HG03558 (cell line): Measurements from ENCODE around the gene FOXN3.

Experiments used
- ATAC-seq: cut with Tn5 transposase; IDR thresholded peaks from one replicate; pipeline ENCODE4 v1.9.1; 2021; ENCODE audit warnings: moderate number of reproducible peaks; ENCODE audit not compliant: unreplicated experiment; ENCODE audit errors: extremely low read depth

The FOXN3 gene

DNA sequence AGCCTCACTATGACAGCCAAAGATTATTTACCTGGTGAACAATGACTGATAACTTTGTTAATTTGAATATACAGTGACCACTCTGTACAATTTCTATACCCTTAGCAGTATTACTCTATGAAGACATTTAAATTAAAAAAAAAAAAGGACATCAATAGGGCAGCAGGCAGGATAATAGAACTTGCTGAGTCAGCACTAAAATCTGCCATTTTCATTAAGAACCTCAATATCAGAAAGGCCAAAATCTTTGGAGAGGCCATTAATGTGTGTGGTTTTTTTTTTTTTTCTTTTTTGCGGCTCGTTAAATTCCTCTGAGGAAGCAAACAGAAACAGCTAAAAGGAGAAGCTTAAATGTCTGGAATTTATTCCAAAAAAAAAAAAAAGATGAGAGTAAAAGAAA is 73.7 kb downstream of the FOXN3 start:
- no peak for ATAC-seq

DNA sequence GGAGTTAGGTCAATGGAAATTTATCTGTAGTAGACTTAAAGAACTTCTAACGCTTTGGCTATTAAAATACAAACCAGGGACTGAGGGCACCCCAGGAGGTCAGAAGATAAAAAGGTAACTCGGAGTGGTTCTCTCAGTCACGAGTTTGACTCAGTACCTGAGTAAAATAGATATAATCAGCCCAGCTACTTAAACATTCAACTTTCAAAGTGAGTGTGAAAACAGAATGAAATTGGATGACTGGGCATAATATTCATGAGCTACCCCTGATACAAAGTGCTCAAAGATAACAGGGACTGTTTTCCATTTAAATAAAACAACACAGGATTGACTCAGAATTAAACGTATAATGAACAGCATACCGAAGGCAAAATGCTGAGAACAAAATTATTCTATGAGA is 75.0 kb downstream of the FOXN3 start:
- ATAC-seq = no peak

DNA sequence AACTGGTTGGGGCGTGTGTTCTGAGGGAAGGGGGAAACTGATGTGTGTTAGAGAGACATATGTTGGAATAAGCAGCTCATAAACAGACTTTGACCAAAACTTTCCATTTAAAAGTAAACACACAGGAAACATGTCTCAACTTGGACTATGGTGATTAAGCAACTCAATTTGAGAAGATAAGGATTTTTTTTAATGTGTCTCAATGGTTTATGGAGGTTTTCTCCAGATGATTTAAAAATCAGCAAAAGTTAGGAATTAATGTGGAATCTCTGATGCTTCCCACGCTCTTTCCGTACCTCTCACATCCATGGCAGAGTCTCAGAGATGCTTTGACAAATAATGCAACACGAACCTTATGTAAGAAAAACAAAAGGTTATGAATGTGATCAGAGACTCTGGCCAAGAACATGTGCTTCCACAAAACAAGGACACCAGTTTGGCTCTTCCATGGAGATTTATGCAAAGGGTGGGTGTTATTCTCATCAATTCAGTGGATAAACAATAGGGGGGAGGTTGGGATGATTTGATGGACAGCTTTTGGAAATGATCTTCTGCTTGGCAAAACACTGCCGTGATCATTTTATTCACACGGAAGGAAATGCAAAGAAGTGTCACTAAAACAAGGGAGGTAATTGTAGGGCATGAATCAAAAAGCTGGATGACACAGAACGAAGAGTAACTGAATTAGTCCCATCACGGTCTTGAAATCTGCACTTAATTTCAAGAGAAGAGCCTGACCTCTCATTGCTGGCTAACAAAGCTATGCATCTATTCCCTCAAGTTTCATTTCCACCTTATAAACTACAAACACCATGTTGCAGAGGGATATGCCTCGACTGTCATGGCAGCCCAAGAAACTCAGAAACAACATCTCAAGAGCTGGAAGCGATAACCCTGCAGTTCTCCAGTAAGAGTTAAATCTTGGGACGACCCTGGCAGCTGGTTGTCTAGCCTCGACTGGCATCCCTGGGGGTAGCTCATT is 76.5 kb downstream of the FOXN3 start:
- no peak for ATAC-seq

DNA sequence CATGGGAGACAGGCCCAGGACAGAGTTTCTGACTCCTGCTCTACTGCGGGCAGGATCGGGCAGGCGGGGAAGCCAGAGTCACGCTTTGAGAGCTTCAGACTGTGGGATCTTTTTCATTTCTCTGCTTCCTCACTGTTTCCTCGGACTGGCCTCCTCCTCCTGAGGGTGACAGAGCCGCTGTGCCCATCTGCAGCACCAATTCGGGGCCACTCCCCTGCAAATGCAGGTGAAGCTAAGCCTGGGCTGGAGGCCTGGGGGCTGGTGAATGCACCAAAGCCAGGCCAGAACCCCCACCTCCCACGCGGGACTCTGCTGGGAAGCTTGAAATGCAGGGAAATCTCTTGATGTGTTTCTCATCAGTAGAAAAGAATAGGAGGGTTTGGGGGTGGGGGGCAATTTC is 77.5 kb downstream of the FOXN3 start:
- ATAC-seq = no peak

DNA sequence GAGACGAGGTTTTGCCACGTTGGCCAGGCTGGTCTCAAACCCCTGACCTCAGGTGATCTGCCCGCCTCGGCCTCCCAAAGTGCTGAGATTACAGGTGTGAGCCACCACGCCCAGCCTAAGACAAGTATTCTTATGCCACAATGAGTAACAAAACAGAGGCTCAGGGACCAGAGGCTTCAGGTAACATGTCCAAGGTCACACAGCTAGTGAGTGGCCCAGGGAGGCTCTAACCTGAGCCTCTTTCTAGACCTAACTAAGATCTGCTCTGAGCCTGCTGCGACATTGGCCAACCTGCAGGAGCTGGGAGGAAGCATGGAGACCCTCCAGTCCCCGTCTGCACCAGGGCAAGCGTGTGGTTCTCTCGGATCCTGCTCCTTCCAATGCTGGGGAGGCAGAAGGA is 77.9 kb downstream of the FOXN3 start:
- ATAC-seq = no peak

DNA sequence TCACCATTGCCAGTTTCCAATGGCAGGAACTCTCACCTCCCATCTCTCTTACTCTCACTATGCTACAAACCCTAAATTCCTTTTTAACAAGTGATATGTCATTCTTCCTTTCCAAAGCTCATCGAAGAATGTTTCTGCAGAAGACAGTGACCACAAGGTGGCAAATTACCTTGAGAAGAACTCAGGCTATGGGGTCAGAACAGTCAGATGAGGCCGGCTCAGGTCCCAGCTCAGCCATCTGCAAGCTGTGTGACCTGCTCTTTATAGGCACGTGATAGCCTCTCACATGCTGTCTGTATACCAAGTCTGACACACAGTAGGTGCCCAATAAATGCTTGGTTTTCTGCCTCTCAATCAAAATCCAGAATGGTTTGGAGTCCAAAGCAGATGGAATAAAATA is 80.7 kb downstream of the FOXN3 start:
- ATAC-seq = no peak

DNA sequence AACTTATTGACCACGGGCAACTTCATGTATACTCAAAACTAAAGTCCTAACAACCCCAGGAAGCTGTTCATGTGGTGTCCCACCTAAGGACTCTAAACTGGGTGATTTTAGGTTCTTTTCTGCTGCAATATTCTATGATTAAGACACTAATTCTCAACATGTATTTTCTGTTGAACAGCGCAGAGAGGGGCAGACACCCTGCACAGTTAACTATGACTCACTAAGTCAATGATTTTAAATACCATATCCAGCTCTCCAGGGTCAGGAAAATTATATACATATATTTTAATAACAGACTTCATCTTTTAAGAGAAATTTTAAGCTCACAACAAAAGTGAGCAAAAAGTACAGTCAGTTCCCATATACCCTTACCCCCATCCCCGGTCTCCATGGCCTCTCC is 85.0 kb downstream of the FOXN3 start:
- no peak for ATAC-seq

DNA sequence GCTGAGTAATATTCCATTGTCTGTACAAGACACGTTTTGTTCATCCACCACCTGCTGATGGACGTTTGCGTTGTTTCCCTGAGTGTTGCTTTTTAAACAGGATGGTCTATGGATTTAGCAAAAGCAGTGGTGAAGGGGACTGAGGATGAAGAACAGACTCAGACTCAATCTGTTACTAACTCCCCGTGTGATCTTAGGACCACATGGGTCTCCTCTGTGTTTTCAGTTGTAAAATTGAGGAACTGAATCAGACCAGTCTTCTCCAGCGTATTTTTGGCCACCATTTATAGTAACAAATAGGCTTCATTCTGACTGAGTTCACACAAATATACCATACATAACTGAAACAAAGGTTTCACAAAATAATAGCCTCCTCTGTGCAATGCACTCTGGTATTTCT is 85.6 kb downstream of the FOXN3 start:
- ATAC-seq = peak; percentile 76

DNA sequence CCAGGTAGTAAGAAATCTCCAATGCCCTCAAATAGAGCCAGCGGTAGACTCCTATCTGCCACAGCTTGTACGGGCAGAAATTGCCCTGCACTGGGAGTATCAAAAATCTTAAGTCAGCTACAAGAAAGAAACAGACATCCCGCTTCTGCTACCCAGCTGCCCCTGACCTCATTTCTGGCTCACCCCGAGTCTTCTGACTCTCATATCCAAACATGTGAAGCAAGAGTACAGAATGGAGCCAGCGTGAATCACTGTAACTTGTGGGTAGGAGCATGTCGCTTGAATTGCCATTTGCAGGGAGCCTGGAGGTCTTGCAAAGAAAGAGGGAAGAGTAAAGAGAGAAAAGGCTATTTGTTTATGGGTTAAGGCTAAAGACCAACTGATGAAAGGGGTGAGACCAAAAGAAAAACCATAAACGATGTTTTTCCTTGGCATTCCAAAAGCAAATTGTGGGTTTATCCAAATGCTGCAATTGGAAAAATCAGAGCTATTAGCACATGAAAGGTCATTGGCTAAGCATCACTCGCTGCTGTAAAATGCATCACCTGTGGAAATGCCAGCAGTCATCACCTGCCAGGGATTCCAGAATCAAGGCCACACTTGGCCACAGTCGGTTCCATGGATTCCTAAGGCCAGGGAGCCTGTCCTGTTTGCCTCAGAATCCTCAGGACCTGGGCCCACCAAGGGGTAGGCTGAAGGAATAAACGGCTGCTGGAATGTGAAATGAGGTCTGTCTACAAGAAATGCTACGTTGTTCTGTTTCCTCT is 86.6 kb downstream of the FOXN3 start:
- no peak for ATAC-seq

DNA sequence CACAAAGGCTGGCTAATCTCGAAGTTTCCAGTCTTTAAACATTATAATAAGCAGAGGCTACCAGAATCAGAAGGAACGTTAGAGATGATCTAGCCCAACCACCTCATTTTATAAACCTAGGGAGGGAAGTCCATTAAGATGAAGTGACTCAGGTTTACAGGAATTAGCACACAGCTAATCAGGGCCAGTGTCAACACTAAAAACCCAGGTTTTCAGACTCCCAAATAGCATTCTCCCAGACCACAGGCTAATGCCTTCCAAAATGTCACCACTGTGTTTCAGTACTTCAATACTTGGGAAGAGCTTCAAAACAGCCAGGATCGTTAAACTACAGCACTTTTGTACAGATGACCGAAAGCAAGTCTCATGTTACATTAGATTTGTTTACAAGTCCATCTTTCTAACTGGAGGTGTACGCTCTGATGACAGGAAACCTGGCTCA is 89.2 kb downstream of the FOXN3 start:
- ATAC-seq = no peak

DNA sequence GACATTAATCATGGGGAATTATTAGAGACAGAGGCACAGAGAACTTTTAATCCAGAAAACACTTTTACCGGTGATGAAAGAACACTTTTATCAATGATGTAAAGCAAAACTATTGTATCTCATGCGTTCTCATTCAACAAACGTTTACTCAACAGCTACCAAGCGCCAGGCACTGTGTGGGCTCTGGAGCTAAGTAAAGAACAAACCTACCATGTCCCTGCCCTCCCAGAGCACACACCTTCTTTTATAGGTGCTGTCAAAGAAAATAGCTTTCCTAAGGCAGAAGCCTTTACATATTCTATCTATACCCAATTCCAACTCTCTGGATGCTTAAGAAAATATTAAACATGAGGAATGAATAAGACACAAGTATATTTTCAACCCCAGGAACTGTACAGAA is 91.1 kb downstream of the FOXN3 start:
- no peak for ATAC-seq

DNA sequence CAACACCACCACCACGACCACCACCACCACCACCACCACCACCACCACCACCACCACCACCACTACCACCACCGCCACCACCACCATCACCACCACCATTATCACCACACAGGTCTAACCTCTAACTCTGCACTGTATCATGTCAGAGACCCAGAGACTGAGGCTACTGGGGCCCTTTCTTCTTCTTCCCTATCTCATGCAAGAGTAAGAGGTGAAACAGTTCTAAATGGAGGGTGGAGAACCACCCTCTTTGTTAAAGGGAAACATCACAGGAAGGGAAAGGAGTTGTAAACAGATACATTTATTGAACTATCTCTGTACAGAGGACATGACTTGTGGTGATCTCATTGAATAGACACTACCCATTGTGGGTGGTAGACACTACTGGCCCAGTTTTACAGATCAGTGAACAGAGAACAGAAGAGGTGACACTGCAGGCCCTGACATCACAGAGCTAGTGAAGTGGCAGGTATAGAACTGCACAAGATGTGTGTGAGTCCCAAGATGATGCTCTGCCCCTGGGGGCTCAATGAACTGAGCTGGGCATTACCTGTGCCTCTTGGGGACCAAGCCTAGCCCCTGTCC is 91.6 kb downstream of the FOXN3 start:
- no peak for ATAC-seq

DNA sequence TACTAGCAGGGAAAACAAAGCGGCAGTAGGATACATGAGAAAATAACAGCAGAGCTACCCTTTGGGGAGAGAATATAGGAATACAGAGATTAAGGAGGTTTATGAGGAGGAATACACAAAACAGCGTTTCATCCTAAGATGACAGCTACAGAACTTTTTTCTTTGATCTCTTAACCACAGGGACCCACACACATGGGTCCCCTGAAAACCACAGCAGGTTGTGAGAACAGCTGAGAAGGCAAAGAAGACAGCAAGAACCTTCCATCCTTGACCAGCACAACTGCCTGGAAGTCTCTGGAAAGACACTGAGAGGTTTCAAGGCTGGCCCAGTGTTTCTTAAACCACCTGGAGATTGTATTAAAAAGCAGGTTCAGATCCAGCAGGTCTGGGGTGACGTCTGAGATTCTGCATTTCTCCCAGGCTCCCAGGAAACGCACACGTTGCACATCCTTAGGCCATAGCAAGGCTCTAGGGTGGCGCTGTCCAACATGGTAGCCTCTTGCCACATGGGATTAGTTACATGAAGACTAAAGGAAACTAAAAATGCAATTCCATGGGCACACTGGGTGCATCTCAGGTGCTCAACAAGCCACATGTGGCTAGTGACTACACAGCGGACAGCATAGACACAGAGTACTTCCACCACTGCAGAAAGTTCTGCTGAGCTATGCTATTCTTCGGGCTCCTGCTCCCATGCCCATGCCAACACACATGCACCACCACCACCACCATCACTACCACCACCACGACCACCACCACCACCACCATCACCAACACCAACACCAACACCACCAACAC is 92.3 kb downstream of the FOXN3 start:
- ATAC-seq = peak; percentile 80

DNA sequence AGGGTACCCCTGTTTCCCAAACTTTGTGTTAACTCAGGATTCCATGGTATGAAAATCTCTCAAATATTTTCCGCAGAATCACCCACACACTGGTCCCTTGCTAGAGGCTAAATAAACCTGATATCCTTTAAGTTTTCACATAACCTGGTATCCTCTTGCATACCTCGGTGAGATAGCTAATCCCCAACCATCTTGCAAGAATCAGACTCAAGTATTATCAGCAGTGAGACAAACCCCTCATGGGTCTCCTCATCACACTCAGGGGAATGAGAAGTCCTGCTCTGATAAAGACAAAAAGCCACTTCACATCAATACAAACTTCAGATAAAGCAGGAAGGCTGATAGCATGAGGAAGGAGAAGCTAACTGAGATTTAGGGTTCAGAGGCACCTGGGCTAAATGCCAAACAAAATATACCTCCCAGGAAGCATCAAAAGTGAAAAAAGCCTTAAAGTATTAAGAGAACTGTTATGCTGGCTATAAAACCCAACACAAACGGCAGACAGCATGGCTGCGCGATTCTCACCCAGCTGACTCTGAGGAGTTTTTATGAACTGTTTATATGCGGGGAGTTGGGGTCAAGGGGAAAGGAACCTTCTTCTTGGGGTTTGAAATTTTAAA is 96.5 kb downstream of the FOXN3 start:
- no peak for ATAC-seq

DNA sequence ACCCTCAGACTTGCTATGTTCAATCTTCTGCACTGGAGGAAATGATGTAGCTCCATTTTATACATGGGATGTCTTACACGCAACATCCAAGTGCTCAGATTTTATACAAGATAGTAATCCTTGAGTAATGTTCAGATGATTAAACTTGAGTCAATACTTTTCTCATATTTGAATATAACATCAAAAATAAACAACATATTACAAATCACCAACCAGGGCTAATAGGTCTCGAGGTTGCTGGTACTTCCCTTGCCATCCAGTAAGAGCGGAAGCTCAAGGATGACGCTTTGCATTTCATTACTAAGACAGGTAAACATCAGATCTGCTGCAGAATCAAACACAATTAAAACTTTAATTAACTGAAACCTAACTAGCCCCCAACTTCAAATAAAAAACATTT is 97.3 kb downstream of the FOXN3 start:
- ATAC-seq = no peak

DNA sequence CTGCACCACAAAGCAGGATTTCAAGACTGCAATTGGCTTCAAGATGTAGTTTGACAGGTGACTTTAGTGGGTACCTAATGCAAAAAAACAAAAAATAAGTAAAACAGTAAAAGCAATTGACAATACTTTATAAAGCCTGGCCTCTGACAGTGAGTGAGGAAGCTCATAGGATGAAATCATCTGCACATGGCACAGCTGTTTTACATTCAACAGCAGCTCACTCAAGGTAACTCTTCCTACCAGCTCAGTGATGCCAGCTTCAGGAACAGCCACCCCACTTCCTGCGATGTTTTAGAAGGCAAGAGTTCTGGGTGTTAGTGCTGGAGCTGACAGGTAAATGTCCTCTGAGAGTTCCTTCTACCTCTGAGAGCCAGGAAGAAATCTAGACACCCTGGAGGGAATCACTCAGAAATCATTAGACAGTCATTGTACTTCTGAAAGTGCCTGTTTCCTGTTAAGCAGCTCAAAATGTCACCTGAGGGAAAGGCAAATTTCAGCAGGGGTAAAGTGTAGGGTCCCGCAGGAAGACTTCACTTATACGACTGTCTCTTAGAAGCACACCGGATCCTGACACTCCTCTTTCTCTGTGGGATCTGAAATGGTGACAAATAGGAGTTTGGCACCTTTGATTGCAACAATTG is 99.9 kb downstream of the FOXN3 start:
- no peak for ATAC-seq

DNA sequence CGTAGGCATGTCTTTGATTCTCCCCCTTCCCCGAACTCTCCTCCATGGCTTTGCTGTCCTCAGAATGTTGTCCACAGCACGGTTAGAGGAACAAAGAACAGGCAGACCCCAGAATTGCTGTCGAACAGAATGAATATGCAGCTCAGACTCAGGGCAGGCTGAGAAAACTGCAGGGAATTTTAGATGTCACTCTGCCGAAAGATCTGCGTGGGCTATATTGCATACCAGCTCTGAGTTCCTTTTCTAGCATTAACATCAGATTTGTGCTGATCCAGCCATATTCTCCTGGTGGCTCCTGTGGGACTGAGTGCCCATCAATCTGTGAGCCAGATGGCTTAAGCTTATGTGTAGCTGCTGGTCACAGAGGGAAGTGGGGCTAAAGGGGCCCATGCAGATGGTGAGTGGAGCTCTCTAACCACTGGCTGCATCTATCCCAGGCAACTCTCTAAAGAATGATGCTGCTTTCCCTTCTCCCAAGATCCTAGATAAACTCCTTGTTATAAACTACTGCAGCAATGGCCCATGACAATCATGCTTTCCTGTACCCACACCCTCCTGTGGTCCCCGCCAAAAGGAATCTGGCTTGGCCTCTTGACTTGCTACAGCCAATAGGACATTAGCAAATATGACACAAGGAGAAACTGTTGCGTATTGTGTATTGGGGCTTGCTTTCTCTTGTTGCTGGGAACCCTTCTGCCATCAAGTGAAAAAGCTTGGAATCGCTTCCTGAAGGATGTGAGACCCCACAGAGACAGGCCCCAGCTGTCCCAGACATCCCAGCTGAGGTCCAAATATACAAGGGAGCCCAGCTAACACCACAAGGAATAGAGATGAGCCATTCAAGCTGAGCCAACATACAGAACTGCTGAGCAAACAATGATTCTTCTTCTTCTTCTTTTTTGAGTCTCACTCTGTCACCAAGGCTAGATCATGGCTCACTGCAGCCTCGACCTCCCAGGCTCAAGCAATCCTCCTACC is 101.3 kb downstream of the FOXN3 start:
- ATAC-seq = no peak

DNA sequence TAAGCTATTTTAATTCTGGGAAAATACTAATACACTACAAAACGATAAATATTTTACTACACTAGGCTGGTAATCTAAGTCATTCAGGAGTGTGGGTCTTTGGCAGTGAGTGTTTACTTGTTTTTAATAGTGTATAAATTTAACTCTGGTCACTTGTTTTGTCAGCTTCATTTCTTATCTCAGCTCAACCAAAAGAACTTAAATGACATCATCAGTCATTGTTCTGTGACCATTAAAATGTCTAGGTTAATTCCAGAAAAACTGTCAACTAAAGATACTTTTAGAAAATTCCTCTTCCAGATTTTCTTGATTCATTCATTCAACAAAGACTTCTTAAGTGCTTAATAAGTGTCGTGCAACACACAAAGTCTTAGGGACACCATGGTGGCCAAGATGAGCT is 102.8 kb downstream of the FOXN3 start:
- ATAC-seq = no peak
